Smooth muscle cell (in vitro differentiated cells): ENCODE measurements around the gene KRTAP12-4. TPM values are rescaled to one million over a fixed set of nuclear protein-coding genes. Genes with fewer than 3 reads are reported as not detected.
"Not testable (repeated sequence)": the region's sequence is repeated elsewhere in the genome, so short reads cannot be mapped to it uniquely, and the experiment has no call there.

ENCODE experiments used
- DNase-seq: peaks from one replicate; lab custom pipeline; 2025; ENCODE audit not compliant: unreplicated experiment; lab: John Stamatoyannopoulos, UW
- H2AFZ ChIP-seq: fragments of 200-600 bp; sonication (generic); 2 replicates; pipeline ENCODE4 v1.6.0; 2016; ENCODE audit warnings: antibody characterized with exemption, low read depth, mild to moderate bottlenecking
- H3F3A ChIP-seq: fragments of 200-600 bp; sonication (generic); 2 replicates; pipeline ENCODE4 v1.6.0; 2017; ENCODE audit warnings: antibody characterized with exemption, low read depth
- H3K27ac ChIP-seq: fragments of 200-600 bp; sonication (generic); 2 replicates; pipeline ENCODE4 v1.5.1; 2016; ENCODE audit warnings: low read depth, mild to moderate bottlenecking
- H3K27me3 ChIP-seq: fragments of 200-600 bp; sonication (generic); 2 replicates; pipeline ENCODE4 v1.6.1; 2016; ENCODE audit warnings: low read depth, mild to moderate bottlenecking
- H3K36me3 ChIP-seq: fragments of 200-600 bp; sonication (generic); 2 replicates; pipeline ENCODE4 v1.5.1; 2016; ENCODE audit warnings: low read depth
- H3K4me1 ChIP-seq: fragments of 200-600 bp; sonication (generic); 2 replicates; pipeline ENCODE4 v1.5.1; 2016; ENCODE audit warnings: low read depth
- H3K4me2 ChIP-seq: fragments of 200-600 bp; sonication (generic); 2 replicates; pipeline ENCODE4 v1.6.0; 2016; ENCODE audit warnings: mild to moderate bottlenecking
- H3K4me3 ChIP-seq: fragments of 200-600 bp; sonication (generic); 2 replicates; pipeline ENCODE4 v1.5.1; 2016; ENCODE audit warnings: mild to moderate bottlenecking
- H3K79me2 ChIP-seq: fragments of 200-600 bp; sonication (generic); 2 replicates; pipeline ENCODE4 v1.6.0; 2016; ENCODE audit warnings: low read depth, mild to moderate bottlenecking
- H3K9ac ChIP-seq: fragments of 200-600 bp; sonication (generic); 2 replicates; pipeline ENCODE4 v1.6.0; 2016; ENCODE audit warnings: low read depth
- H3K9me3 ChIP-seq: fragments of 200-600 bp; sonication (generic); replicated peaks from 2 replicates; pipeline ENCODE4 v1.5.1; 2016; ENCODE audit warnings: low read depth
- H4K20me1 ChIP-seq: fragments of 200-600 bp; sonication (generic); 2 replicates; pipeline ENCODE4 v1.6.0; 2016; ENCODE audit warnings: low read depth
- CTCF ChIP-seq: fragments of 200-600 bp; sonication (generic); IDR thresholded peaks from 2 replicates; pipeline ENCODE4 v1.5.1; 2017; ENCODE audit warnings: borderline replicate concordance, mild to moderate bottlenecking, antibody characterized with exemption; ENCODE audit not compliant: insufficient read depth, poor library complexity, severe bottlenecking
- WGBS: methylation state at CpG from one replicate; pipeline ENCODE4 v1.1.7; 2016; ENCODE audit warnings: low lambda C conversion rate; 5-methylcytosine and 5-hydroxymethylcytosine counted together
- polyA plus RNA-seq: library from polyadenylated mRNA; unstranded; fragments of >200 nt; fragmentation: Nextera tagmentation; extraction: Ambion mirVana; gene quantifications from 2 replicates; pipeline ENCODE4 v1.2.1, GENCODE V29; 2016
- total RNA-seq: library from RNA; depleted of rRNA; stranded (reverse); fragments of >200 nt; gene quantifications from 2 replicates; pipeline ENCODE4 v1.2.3, GENCODE V29; 2014

The KRTAP12-4 gene
- total and polyA plus RNA-seq, 2 experiments from 2014 or later: not detected

GRCh38 chr21:44667612-44668011 is 13.2 kb upstream of the KRTAP12-4 start:
- Histone ChIP-seq H3K36me3 (no peaks in the 10 kb centered on the region), H3K79me2 (no peaks in the 10 kb centered on the region), H3K27me3 (no peaks in the 10 kb centered on the region), H3K27ac (no peak overlapping the region), H4K20me1 (no peaks in the 10 kb centered on the region), H3K9ac (no peak overlapping the region), H3K4me1 (no peaks in the 10 kb centered on the region), H3K4me2 (no peak overlapping the region), H3K4me3 (no peak overlapping the region), H3K9me3 (peaks cover 3% of the 10 kb centered on the region), H3F3A (no peaks in the 10 kb centered on the region), H2AFZ (no peak overlapping the region)
- 90% methylated on average over 1 of the region's 1 CpG for WGBS
- no peak for TF ChIP-seq CTCF
- no peak for DNase-seq

- H3K4me2 ChIP-seq: no peak within 1 kb of the TSS
- H3K36me3 ChIP-seq: no peaks in the 10 kb centered on the region
- no peaks in the 10 kb centered on the region for H3K4me1 ChIP-seq
- H3K9ac ChIP-seq: no peak within 1 kb of the TSS
- WGBS: 87% methylated on average over 19 of the region's 19 CpGs
- no peak for DNase-seq
- TF ChIP-seq CTCF: no peak
- H2AFZ ChIP-seq: no peak within 1 kb of the TSS
- peaks cover 3% of the 10 kb centered on the region for H3K9me3 ChIP-seq
- no peaks in the 10 kb centered on the region for H3K79me2 ChIP-seq
- no peaks in the 10 kb centered on the region for H3F3A ChIP-seq
- H3K27ac ChIP-seq: no peak within 1 kb of the TSS
- no peak within 1 kb of the TSS for H3K4me3 ChIP-seq
- no peaks in the 10 kb centered on the region for H3K27me3 ChIP-seq
- no peaks in the 10 kb centered on the region for H4K20me1 ChIP-seq
Observed at GRCh38 chr21:44666401-44667320, 12.2 kb upstream of the KRTAP12-4 start, which contains the start of gene KRTAP12-2. KRTAP12-2 (minus strand) TSS chr21:44666927; CDS start chr21:44666886, 41 bp downstream.

- H3K79me2 ChIP-seq: no peaks in the 10 kb centered on the region
- no peaks in the 10 kb centered on the region for H3K36me3 ChIP-seq
- peaks cover 3% of the 10 kb centered on the region for H3K9me3 ChIP-seq
- 90% methylated on average over 5 of the region's 5 CpGs for WGBS
- no peak overlapping the region for H3K4me3 ChIP-seq
- H3K9ac ChIP-seq: no peak overlapping the region
- TF ChIP-seq CTCF: no peak
- no peaks in the 10 kb centered on the region for H3K27me3 ChIP-seq
- DNase-seq: no peak
- H2AFZ ChIP-seq: no peak overlapping the region
- no peak overlapping the region for H3K27ac ChIP-seq
- no peaks in the 10 kb centered on the region for H3F3A ChIP-seq
- no peaks in the 10 kb centered on the region for H4K20me1 ChIP-seq
- no peak overlapping the region for H3K4me2 ChIP-seq
- H3K4me1 ChIP-seq: no peaks in the 10 kb centered on the region
Observed at GRCh38 chr21:44664691-44665090, 10.2 kb upstream of the KRTAP12-4 start.

GRCh38 chr21:44661567-44661966 is 7.1 kb upstream of the KRTAP12-4 start:
- H3K27me3 ChIP-seq, H4K20me1 ChIP-seq, H3K9ac ChIP-seq, H3K4me2 ChIP-seq, H3K36me3 ChIP-seq, H3K27ac ChIP-seq, H3K4me1 ChIP-seq, H2AFZ ChIP-seq, H3F3A ChIP-seq, H3K79me2 ChIP-seq, DNase-seq, H3K9me3 ChIP-seq, H3K4me3 ChIP-seq: not testable (repeated sequence)
- WGBS: 68% methylated on average over 7 of the region's 7 CpGs
